ENCODE results near the gene PDE12.

PDE12 gene

DNA sequence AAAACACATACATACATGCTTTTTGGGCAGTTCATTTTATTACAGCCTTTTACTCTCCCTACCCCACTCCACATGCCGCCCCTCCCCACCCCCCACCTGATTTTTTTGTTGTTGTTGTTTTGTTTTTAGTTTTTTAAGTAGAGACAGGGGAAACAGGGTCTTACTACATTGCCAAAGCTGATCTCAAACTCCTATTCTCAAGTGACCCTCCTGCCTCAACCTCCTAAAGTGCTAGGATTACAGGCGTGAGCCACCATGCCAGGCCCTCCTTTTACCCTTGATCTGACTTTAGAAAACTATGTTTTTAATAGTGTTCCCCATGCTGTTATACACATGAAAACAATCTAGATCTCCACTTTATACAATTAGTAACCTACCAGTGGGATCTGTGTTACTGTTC lies 14.8 kb downstream of the PDE12 start:
- DNase-seq (ENCODE audit: insufficient read length, low spot score) (no peak), FAIRE-seq (no peak)
- TF ChIP-seq, protein P1, sequence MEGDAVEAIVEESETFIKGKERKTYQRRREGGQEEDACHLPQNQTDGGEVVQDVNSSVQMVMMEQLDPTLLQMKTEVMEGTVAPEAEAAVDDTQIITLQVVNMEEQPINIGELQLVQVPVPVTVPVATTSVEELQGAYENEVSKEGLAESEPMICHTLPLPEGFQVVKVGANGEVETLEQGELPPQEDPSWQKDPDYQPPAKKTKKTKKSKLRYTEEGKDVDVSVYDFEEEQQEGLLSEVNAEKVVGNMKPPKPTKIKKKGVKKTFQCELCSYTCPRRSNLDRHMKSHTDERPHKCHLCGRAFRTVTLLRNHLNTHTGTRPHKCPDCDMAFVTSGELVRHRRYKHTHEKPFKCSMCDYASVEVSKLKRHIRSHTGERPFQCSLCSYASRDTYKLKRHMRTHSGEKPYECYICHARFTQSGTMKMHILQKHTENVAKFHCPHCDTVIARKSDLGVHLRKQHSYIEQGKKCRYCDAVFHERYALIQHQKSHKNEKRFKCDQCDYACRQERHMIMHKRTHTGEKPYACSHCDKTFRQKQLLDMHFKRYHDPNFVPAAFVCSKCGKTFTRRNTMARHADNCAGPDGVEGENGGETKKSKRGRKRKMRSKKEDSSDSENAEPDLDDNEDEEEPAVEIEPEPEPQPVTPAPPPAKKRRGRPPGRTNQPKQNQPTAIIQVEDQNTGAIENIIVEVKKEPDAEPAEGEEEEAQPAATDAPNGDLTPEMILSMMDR (IDR thresholded peaks at IDR 0.05; ENCODE audit: insufficient read depth, missing control alignments): no peak

DNA sequence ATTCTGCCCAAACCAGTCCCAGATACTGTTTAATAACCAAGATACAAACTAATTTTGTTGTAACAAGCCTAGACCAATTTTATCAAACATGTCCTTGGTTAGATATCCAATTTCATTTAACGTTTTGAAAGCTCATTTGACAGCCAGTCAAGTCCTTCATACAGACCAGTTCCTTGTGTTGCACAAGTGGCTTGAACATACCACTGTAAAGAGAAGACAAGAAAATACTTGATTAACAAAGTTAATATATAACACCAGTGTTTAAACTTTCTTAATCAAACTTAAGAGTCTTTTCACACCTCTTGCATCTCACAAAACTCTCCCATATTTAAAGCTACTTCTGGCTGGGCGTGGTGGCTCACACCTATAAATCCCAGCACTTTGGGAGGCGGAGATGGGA lies 16.0 kb downstream of the PDE12 start:
- FAIRE-seq (peak; percentile 46), DNase-seq (ENCODE audit: insufficient read length, low spot score) (no peak)
- TF ChIP-seq, protein P1 (IDR thresholded peaks at IDR 0.05; ENCODE audit: insufficient read depth, missing control alignments): no peak

DNA sequence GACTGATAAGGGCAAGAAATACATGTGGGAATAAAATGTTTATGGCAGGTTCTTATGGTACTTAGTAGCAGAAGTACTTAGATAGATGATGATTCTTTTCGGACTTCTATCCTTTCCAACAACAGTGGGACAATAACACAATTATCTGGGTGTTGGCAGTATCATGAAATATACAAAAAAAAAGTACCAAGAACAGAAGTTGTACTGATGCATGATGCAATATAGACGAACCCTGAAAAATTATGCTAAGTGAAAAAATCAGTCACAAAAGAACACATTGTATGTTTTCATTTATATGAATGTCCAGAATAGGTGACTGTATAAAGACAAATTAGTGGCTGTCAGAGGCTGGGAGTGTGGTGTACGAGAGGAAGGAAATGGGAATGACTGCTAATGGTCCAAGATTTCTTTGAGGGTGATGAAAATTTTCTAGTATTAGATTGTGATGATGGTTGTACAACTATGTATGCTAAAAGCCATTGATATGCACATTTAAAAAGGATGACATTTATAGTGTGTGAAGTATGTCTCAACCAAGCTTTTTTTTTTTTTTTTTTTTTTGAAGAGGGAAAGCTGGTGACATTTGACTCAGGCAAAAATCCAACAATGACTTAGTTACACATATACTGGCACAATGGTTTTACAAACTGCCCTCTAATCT lies 20.0 kb downstream of the PDE12 start:
- FAIRE-seq: no peak
- DNase-seq (ENCODE audit: insufficient read length, low spot score): no peak
- TF ChIP-seq, protein P1 (IDR thresholded peaks at IDR 0.05; ENCODE audit: insufficient read depth, missing control alignments): no peak

DNA sequence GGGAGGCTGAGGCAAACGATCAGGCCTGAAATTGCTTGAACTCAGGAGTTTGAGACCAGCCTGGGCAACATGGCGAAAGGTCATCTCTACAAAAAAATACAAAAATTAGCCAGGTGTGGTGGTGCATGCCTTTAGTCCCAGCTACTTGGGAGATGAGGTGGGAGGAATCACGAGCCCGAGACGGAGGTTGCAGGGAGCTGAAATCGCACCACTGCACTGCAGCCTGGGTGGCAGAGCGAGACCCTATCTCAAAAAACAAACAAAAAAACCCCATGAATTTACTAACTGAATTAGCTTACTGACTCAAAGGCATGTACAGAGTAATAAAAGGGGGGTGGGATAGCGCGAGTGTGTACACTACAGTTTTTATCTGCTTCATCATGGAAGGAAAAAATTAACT lies 21.7 kb downstream of the PDE12 start:
- DNase-seq (ENCODE audit: insufficient read length, low spot score): no peak
- FAIRE-seq: no peak
- TF ChIP-seq, protein P1 (IDR thresholded peaks at IDR 0.05; ENCODE audit: insufficient read depth, missing control alignments): no peak

DNA sequence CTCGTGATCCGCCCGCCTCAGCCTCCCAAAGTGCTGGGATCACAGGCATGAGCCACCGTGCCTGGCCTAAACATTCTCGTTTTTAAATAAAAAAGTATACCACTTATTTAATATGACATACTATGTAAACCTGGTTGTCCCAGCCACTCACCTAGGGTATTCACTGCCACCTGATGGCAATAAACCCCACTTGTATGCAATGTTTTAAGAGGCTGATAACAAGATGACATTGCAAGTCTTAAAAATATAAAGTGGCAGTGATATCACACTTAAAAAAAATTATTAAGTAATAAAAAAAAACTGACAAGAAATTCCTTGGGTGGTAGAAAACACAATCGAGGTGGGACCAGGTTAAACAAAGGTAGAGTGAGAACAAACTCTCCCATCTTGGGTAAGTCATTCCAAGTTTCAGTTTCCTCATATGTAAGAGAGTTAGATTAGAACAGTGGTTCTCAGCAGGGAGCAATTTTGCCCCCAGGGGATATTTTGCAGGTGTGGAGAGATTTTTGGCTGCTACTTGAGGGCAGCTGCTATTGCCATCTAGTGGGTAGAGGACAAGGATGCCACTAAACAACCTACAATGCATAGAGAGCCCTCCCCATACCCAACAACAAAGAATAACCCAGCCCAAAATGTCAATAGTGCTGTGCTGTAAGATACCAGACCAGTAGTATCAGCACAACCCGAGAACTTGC lies 26.5 kb downstream of the PDE12 start:
- DNase-seq (ENCODE audit: insufficient read length, low spot score): no peak
- TF ChIP-seq, protein P1 (IDR thresholded peaks at IDR 0.05; ENCODE audit: insufficient read depth, missing control alignments): peak; percentile 19
- FAIRE-seq: no peak

DNA sequence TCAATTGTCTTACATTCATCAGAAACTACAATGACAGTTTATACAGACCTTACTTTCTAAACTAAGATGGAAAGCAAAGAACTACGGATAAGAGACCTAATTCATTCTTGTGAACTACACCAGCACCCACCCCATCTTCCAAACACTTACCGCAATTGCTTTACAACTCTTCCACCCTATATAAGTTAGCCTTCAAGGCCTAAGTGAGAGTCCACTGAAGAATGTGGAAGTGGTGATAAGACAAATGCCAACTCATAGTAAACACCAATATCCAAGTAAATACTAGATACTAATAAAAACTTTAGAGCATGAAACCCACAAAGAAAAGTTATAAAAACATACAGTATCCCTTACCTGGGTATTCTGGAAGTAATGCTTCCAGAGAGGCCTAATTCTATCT lies 27.5 kb downstream of the PDE12 start:
- TF ChIP-seq, protein P1 (IDR thresholded peaks at IDR 0.05; ENCODE audit: insufficient read depth, missing control alignments): no peak
- no peak for FAIRE-seq
- no peak for DNase-seq (ENCODE audit: insufficient read length, low spot score)

DNA sequence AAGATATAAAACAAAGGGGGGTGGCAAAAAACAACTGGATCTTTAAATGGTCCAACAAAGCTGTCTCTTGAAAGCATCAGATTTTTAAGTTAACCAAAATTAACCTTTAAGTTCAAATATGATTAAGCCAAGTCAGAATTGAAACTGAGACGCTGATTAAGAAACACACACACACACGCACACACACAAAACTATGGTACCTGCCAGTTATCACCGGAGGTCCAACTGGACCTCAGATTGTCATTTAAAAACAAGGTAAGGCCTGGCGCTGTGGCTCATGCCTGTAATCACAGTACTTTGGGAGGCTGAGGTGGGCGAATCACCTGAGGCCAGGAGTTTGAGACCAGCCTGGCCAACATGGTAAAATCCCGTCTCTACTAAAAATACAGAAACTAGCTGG lies 30.7 kb downstream of the PDE12 start:
- FAIRE-seq (no peak), DNase-seq (ENCODE audit: insufficient read length, low spot score) (no peak)
- TF ChIP-seq, protein P1 (IDR thresholded peaks at IDR 0.05; ENCODE audit: insufficient read depth, missing control alignments): no peak
